ENCODE results near the gene CAMKMT.

- no peak for TF ChIP-seq EZH2phosphoT487 (IDR thresholded peaks at IDR 0.05; ENCODE audit: borderline replicate concordance, low read depth, low read length)
- TF ChIP-seq CTCF (conservative IDR thresholded peaks at IDR 0.05; ENCODE audit: low read length) = no peak
These were observed 40.4 kb upstream of the CAMKMT start for GRCh38 chr2:44321360-44321759.
